ENCODE measurements around the gene GNAT1.

GNAT1 gene

DNA sequence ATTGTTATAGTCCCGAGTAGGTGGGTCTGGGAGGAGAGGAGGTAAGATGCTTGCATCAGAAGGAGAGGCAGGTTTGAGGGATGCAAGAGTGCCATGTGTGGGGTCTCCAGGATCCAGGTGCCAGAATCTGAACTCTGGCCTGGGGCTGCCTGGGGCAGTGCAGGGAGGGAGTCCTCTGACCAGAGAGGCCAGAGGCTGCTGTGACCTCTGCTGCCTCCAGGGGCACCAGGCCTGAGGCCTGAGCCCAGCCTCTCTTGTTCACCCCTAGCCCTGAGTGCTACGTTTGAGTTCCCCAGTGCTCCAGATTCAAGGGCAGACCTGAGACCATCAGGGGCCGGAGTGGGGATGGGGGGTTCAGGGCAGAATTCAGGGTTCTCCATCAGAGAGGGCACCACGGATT is 21.1 kb downstream of the GNAT1 start:
- no peak overlapping the region for H3K27ac ChIP-seq (ENCODE audit: low read depth, low read length, severe bottlenecking)
- H3K4me1 ChIP-seq (ENCODE audit: control insufficient read depth, insufficient read depth, low read length, poor library complexity, severe bottlenecking), result peaks cover 3% of the 10 kb centered on the region
- no peaks in the 10 kb centered on the region for H3K36me3 ChIP-seq (ENCODE audit: control insufficient read depth, insufficient read depth, low read length)
- 83 to 88% methylated on average over 3 to 4 of the region's 4 CpGs for WGBS, 2 experiments (ENCODE audit: insufficient coverage in 2 of 2)
- no peak overlapping the region for H3K4me3 ChIP-seq (ENCODE audit: extremely low read depth, insufficient read depth, low read length, poor library complexity, severe bottlenecking)
- H3K9me3 ChIP-seq (ENCODE audit: control insufficient read depth, low read length), result no peaks in the 10 kb centered on the region

DNA sequence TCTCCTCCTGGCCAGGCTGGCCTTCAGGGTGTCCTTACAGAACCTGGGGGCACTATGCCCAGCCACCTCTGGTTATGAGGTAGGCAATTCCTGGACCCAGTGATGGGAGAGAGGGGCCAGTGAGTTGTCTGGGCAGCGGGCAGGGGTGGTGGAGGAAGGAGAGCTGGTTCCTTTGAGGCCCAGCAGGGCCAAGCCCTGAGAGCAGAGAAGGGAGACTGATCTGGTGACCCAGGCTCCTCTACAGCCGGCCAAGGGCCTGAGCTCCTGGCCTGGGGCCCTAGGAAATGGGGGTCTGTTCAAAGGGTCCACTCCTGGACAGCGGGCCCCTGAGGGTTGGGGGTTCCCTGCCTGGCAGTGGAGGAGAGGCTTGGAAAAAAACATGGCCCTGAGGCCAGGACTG is 21.6 kb downstream of the GNAT1 start:
- Histone ChIP-seq H3K4me3 (ENCODE audit: extremely low read depth, insufficient read depth, low read length, poor library complexity, severe bottlenecking) (no peak overlapping the region), H3K27ac (ENCODE audit: low read depth, low read length, severe bottlenecking) (no peak overlapping the region), H3K9me3 (ENCODE audit: control insufficient read depth, low read length) (no peaks in the 10 kb centered on the region), H3K36me3 (ENCODE audit: control insufficient read depth, insufficient read depth, low read length) (no peaks in the 10 kb centered on the region), H3K4me1 (ENCODE audit: control insufficient read depth, insufficient read depth, low read length, poor library complexity, severe bottlenecking) (peaks cover 3% of the 10 kb centered on the region)
- 67 to 87% methylated on average over 1 to 3 of the region's 3 CpGs for WGBS, 2 experiments (ENCODE audit: insufficient coverage in 2 of 2)

DNA sequence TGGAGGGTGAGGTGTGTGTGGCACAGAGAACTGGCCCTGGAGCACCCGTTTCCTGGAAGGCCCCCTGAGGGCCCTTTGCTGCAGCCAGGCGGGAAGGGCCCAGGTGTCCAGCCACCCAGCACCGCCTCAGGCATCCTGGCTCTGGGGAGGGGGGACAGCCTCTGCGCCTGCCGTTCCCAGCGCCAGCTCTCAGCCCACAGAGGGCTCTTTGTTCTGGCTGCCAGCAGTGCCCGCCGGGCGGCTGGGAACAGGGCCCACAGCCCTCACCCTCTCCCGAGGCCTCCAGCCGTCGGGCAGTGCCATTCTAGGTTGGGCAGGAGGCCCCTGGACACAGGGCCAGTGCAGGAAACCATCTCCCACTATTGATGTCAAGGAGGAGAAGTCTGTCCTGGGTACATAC is 22.0 kb downstream of the GNAT1 start:
- H3K27ac ChIP-seq (ENCODE audit: low read depth, low read length, severe bottlenecking), result no peak overlapping the region
- no peak overlapping the region for H3K4me3 ChIP-seq (ENCODE audit: extremely low read depth, insufficient read depth, low read length, poor library complexity, severe bottlenecking)
- WGBS, 2 experiments (ENCODE audit: insufficient coverage in 2 of 2), result 95 to 98% methylated on average over 9 to 11 of the region's 12 CpGs
- no peaks in the 10 kb centered on the region for H3K9me3 ChIP-seq (ENCODE audit: control insufficient read depth, low read length)
- H3K4me1 ChIP-seq (ENCODE audit: control insufficient read depth, insufficient read depth, low read length, poor library complexity, severe bottlenecking), result peaks cover 3% of the 10 kb centered on the region
- no peaks in the 10 kb centered on the region for H3K36me3 ChIP-seq (ENCODE audit: control insufficient read depth, insufficient read depth, low read length)

DNA sequence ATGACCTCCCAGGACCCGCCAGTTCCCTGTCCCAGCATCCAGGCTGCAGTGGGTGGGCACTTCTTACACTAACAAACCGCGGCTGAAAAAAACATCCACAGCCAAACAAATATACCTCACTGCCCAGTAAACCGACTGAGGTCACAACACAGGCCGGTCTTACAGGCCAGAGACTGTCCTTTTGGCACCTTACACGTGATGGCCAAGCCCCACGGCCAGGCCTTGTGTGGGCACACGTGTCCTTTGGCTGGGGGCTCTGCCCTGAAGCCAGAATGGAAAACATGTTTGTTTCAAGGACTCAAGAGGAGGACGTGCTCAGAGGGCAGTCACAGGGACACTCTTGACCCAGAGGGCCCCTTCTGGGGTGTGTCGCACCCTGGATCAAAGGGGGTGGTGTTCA is 23.4 kb downstream of the GNAT1 start:
- Histone ChIP-seq H3K27ac (ENCODE audit: low read depth, low read length, severe bottlenecking) (no peak overlapping the region), H3K4me3 (ENCODE audit: extremely low read depth, insufficient read depth, low read length, poor library complexity, severe bottlenecking) (no peak overlapping the region), H3K9me3 (ENCODE audit: control insufficient read depth, low read length) (no peaks in the 10 kb centered on the region), H3K4me1 (ENCODE audit: control insufficient read depth, insufficient read depth, low read length, poor library complexity, severe bottlenecking) (peaks cover 3% of the 10 kb centered on the region), H3K36me3 (ENCODE audit: control insufficient read depth, insufficient read depth, low read length) (no peaks in the 10 kb centered on the region)
- 85 to 95% methylated on average over 9 to 10 of the region's 10 CpGs for WGBS, 2 experiments (ENCODE audit: insufficient coverage in 2 of 2)

DNA sequence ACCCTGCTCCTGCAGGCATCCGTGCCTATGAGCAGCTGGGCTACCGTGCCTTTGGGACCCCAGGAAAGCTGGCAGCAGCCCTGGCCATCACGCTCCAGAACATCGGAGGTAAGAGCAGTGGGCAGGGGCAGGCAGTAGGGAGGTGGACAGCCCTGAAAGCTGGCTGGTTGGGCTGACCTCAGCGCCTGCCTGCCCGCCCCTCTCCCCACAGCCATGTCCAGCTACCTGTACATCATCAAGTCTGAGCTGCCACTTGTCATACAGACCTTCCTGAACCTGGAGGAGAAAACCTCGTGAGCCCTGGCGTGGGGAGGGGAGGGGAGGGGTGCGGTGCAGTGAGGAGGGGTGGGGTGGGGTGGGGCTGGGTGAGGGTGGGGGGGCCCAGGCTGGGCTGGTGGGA is 24.1 kb downstream of the GNAT1 start:
- no peaks in the 10 kb centered on the region for H3K36me3 ChIP-seq (ENCODE audit: control insufficient read depth, insufficient read depth, low read length)
- H3K9me3 ChIP-seq (ENCODE audit: control insufficient read depth, low read length), result no peaks in the 10 kb centered on the region
- peaks cover 3% of the 10 kb centered on the region for H3K4me1 ChIP-seq (ENCODE audit: control insufficient read depth, insufficient read depth, low read length, poor library complexity, severe bottlenecking)
- H3K27ac ChIP-seq (ENCODE audit: low read depth, low read length, severe bottlenecking), result no peak overlapping the region
- H3K4me3 ChIP-seq (ENCODE audit: extremely low read depth, insufficient read depth, low read length, poor library complexity, severe bottlenecking), result no peak overlapping the region
- WGBS, 2 experiments (ENCODE audit: insufficient coverage in 2 of 2), result 85 to 93% methylated on average over 2 to 5 of the region's 9 CpGs

DNA sequence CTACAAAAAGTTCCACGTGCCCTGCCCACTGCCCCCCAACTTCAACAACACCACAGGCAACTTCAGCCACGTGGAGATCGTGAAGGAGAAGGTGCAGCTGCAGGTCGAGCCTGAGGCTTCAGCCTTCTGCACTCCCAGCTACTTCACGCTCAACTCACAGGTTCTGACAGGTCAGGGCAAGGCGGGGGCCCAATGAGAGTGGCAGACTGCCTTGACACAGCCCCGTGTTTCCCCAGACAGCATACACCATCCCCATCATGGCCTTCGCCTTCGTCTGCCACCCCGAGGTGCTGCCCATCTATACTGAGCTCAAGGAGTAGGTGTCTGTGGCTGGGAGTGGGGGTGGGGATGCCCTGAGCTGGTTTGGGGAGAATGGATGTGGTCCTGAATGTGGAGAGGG is 26.3 kb downstream of the GNAT1 start:
- H3K4me3 ChIP-seq (ENCODE audit: extremely low read depth, insufficient read depth, low read length, poor library complexity, severe bottlenecking), result no peak overlapping the region
- no peaks in the 10 kb centered on the region for H3K36me3 ChIP-seq (ENCODE audit: control insufficient read depth, insufficient read depth, low read length)
- no peaks in the 10 kb centered on the region for H3K9me3 ChIP-seq (ENCODE audit: control insufficient read depth, low read length)
- 79 to 91% methylated on average over 4 to 6 of the region's 10 CpGs for WGBS, 2 experiments (ENCODE audit: insufficient coverage in 2 of 2)
- H3K27ac ChIP-seq (ENCODE audit: low read depth, low read length, severe bottlenecking), result no peak overlapping the region
- no peaks in the 10 kb centered on the region for H3K4me1 ChIP-seq (ENCODE audit: control insufficient read depth, insufficient read depth, low read length, poor library complexity, severe bottlenecking)

DNA sequence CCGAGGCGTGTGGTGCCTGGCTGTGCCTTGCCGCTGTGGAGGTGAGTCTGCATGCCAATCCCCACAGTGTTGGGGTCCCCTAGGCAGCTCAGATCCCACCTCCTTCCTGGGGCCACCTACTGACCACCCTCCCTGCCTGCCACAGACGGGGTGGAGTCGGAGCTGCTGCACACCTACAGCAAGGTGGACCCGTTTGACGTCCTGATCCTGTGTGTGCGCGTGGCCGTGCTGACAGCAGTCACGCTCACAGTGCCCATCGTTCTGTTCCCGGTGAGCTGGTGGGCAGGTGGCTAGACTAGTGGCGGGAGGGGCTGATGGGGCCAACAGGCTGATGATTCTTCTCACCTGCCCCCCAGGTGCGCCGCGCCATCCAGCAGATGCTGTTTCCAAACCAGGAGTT is 27.0 kb downstream of the GNAT1 start:
- no peak overlapping the region for H3K27ac ChIP-seq (ENCODE audit: low read depth, low read length, severe bottlenecking)
- no peaks in the 10 kb centered on the region for H3K4me1 ChIP-seq (ENCODE audit: control insufficient read depth, insufficient read depth, low read length, poor library complexity, severe bottlenecking)
- no peak overlapping the region for H3K4me3 ChIP-seq (ENCODE audit: extremely low read depth, insufficient read depth, low read length, poor library complexity, severe bottlenecking)
- WGBS, 2 experiments (ENCODE audit: insufficient coverage in 2 of 2), result 89 to 93% methylated on average over 15 of the region's 17 CpGs
- no peaks in the 10 kb centered on the region for H3K36me3 ChIP-seq (ENCODE audit: control insufficient read depth, insufficient read depth, low read length)
- H3K9me3 ChIP-seq (ENCODE audit: control insufficient read depth, low read length), result no peaks in the 10 kb centered on the region

DNA sequence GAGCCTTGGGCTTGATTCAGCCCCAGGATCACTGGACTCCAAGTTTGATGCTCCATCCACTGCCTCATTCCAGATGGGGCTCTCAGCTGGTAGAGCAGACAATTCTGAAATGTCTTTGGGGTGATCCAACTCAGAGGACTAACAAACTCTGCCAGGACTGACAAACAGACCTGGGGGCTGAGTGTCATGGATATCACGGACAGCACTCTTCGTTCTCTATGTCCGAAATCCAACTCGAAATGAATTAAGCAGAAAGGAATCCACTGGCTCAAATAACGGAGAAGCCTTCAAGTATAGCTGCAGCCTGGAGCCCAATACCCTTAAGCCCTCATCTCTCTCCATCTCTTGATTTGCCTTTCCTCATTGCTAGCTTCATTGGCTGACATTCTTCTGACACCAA is 27.9 kb downstream of the GNAT1 start:
- H3K4me1 ChIP-seq (ENCODE audit: control insufficient read depth, insufficient read depth, low read length, poor library complexity, severe bottlenecking), result no peaks in the 10 kb centered on the region
- H3K36me3 ChIP-seq (ENCODE audit: control insufficient read depth, insufficient read depth, low read length), result no peaks in the 10 kb centered on the region
- 94 to 95% methylated on average over 5 of the region's 5 CpGs for WGBS, 2 experiments (ENCODE audit: insufficient coverage in 2 of 2)
- no peak overlapping the region for H3K27ac ChIP-seq (ENCODE audit: low read depth, low read length, severe bottlenecking)
- no peaks in the 10 kb centered on the region for H3K9me3 ChIP-seq (ENCODE audit: control insufficient read depth, low read length)
- no peak overlapping the region for H3K4me3 ChIP-seq (ENCODE audit: extremely low read depth, insufficient read depth, low read length, poor library complexity, severe bottlenecking)

DNA sequence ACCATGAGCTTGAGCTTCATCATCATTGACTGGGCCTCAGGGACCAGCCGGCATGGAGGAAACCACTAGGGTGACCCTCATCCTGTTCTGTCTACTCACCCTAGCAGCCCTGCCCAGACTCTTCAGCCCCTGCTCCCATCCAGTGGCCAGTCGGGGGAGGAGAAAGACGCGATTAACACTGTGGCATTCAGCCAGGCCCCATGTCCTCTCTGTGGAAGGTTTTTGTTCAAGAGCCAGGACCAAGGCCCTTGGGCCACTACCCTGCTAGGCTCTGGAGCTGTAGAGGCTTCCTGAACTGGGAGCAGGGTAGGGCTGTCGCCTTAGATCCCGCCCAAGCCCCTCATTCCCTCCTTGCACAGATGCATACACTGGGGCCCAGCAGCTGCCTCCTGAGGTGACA is 28.7 kb downstream of the GNAT1 start:
- no peaks in the 10 kb centered on the region for H3K36me3 ChIP-seq (ENCODE audit: control insufficient read depth, insufficient read depth, low read length)
- no peaks in the 10 kb centered on the region for H3K4me1 ChIP-seq (ENCODE audit: control insufficient read depth, insufficient read depth, low read length, poor library complexity, severe bottlenecking)
- WGBS, 2 experiments (ENCODE audit: insufficient coverage in 2 of 2), result 88 to 96% methylated on average over 4 to 5 of the region's 6 CpGs
- H3K27ac ChIP-seq (ENCODE audit: low read depth, low read length, severe bottlenecking), result no peak overlapping the region
- H3K4me3 ChIP-seq (ENCODE audit: extremely low read depth, insufficient read depth, low read length, poor library complexity, severe bottlenecking), result no peak overlapping the region
- H3K9me3 ChIP-seq (ENCODE audit: control insufficient read depth, low read length), result no peaks in the 10 kb centered on the region

DNA sequence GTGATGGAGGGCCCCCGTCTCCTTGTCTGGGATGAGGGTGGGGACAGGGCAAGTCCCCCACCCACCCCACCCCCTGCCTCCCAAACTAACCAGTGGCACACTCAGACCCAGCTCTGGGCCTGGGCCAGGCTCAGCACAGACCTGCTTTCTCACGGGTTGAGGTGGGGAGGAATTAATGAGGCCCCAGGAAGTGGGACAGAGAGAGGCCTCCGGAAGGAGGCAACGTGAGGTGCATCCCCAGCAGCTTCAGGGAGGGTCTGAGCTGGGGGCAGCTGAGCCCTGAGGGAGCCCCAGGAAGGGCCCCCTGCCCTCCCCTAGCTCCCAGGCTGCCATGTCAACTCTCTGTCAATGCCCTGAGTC is 29.6 kb downstream of the GNAT1 start:
- WGBS, 2 experiments (ENCODE audit: insufficient coverage in 2 of 2), result 92 to 94% methylated on average over 3 of the region's 4 CpGs
- Histone ChIP-seq H3K36me3 (ENCODE audit: control insufficient read depth, insufficient read depth, low read length) (no peaks in the 10 kb centered on the region), H3K27ac (ENCODE audit: low read depth, low read length, severe bottlenecking) (no peak overlapping the region), H3K4me3 (ENCODE audit: extremely low read depth, insufficient read depth, low read length, poor library complexity, severe bottlenecking) (no peak overlapping the region), H3K4me1 (ENCODE audit: control insufficient read depth, insufficient read depth, low read length, poor library complexity, severe bottlenecking) (no peaks in the 10 kb centered on the region), H3K9me3 (ENCODE audit: control insufficient read depth, low read length) (no peaks in the 10 kb centered on the region)

DNA sequence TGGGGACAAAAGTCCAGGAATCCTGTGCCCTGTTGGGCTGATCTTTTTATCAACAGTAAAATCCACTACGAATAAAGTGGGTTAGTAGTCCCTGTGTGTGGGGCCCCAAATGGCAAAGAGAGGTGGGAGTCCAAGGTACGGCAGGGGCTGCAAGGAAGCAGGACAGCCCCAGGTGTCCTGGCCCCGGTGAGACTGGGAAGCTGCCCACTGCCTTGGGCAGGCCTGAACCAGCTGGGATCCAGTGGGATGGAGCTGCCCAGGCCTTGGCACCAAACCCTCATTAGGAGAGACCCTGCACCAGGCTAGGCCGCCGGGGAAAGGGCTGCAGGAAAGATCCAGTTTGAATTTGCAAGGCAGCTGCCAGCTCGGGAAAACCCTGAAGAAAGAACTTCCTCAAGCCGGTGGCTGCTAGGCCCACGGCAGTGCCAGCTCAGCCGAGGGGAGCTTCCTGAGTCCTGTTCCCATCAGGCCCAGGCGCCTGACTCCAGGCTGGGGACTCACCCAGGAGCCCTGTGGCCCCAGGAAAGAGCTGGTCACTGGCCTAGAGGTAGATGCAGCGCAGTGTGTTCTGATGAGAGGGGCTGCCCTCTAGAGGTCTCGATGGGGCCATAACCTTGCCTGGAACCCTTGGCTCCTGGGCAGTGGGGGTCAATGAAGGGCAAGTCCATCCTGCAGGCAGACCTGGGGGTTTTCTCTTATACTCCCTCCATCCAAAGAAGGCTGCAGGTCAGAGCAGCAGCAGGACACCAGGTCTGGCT is 30.2 kb downstream of the GNAT1 start:
- 71 to 76% methylated on average over 12 of the region's 12 CpGs for WGBS, 2 experiments (ENCODE audit: insufficient coverage in 2 of 2)
- H3K36me3 ChIP-seq (ENCODE audit: control insufficient read depth, insufficient read depth, low read length), result no peaks in the 10 kb centered on the region
- no peaks in the 10 kb centered on the region for H3K4me1 ChIP-seq (ENCODE audit: control insufficient read depth, insufficient read depth, low read length, poor library complexity, severe bottlenecking)
- no peak overlapping the region for H3K27ac ChIP-seq (ENCODE audit: low read depth, low read length, severe bottlenecking)
- no peak overlapping the region for H3K4me3 ChIP-seq (ENCODE audit: extremely low read depth, insufficient read depth, low read length, poor library complexity, severe bottlenecking)
- no peaks in the 10 kb centered on the region for H3K9me3 ChIP-seq (ENCODE audit: control insufficient read depth, low read length)
